ENCODE data around the gene UNC5B. TPM values are rescaled to one million over a fixed set of nuclear protein-coding genes. Genes with fewer than 3 reads are reported as not detected.

The UNC5B gene
- total RNA-seq, 1 donor from 2014 or later: 3.7 TPM

- Mint-ChIP-seq H3K27me3 (peaks cover 54% of the 10 kb centered on the region), H3K27ac (peak overlapping the region; percentile 46), H3K4me3 (ENCODE audit: low read depth) (peak overlapping the region; percentile 75), H3K4me1 (ENCODE audit: low read depth) (peaks cover 22% of the 10 kb centered on the region), H3K9me3 (ENCODE audit: low read depth) (no peaks in the 10 kb centered on the region), H3K36me3 (ENCODE audit: insufficient read depth) (no peaks in the 10 kb centered on the region)
- no peak for DNase-seq (ENCODE audit: low spot score, unreplicated experiment)
- TF ChIP-seq, protein P1, sequence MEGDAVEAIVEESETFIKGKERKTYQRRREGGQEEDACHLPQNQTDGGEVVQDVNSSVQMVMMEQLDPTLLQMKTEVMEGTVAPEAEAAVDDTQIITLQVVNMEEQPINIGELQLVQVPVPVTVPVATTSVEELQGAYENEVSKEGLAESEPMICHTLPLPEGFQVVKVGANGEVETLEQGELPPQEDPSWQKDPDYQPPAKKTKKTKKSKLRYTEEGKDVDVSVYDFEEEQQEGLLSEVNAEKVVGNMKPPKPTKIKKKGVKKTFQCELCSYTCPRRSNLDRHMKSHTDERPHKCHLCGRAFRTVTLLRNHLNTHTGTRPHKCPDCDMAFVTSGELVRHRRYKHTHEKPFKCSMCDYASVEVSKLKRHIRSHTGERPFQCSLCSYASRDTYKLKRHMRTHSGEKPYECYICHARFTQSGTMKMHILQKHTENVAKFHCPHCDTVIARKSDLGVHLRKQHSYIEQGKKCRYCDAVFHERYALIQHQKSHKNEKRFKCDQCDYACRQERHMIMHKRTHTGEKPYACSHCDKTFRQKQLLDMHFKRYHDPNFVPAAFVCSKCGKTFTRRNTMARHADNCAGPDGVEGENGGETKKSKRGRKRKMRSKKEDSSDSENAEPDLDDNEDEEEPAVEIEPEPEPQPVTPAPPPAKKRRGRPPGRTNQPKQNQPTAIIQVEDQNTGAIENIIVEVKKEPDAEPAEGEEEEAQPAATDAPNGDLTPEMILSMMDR (IDR thresholded peaks at IDR 0.05; ENCODE audit: unreplicated experiment): no peak
Observed at GRCh38 chr10:71214641-71215559, 2.5 kb downstream of the UNC5B start.

DNA sequence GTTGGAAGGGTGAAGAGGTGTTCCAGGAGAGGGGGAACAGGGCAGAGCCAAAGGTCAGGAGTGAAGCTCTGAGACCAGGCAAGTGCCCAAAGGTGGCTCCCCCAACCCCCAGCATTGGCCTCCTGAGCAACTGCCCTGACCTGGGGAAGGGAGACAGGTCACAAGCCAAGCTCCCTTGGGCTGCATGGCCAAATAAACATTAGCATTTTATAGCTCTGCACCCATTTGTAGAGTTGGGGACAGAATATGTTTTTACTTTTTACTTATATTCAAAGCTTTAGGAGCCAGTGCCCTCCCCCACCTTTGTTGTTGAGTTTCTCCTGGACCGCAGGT lies 4.0 kb downstream of the UNC5B start:
- TF ChIP-seq, protein P1 (IDR thresholded peaks at IDR 0.05; ENCODE audit: unreplicated experiment): no peak
- Mint-ChIP-seq H3K27me3 (peaks cover 39% of the 10 kb centered on the region), H3K27ac (no peak overlapping the region), H3K4me1 (ENCODE audit: low read depth) (peaks cover 23% of the 10 kb centered on the region), H3K4me3 (ENCODE audit: low read depth) (no peak overlapping the region), H3K9me3 (ENCODE audit: low read depth) (no peaks in the 10 kb centered on the region), H3K36me3 (ENCODE audit: insufficient read depth) (no peaks in the 10 kb centered on the region)
- DNase-seq (ENCODE audit: low spot score, unreplicated experiment): no peak

DNA sequence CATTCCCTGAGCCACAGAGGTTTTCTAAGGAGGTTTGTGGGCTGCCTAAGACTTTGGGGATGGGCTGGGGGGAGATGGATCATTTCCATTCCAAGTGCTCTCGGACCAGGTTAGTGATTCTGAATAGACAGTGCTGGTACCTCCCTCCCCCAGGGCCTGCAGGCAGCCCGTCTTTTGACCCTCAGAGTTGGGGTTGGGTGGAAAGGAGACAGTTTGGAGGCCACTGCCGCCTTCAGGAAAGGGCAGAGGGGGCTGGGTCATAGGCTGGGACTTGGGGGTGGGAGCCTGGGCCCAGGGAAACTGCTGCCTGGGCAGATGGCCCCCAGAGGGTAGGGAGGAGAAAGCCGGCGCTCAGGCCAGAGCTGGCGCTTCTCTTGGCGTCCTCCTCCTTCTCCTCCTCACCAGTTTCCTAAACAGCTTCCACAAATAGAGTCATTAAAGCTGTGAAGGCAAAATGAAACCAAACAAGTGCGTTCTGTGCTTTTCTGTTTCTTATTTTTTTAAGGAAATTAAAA lies 4.4 kb downstream of the UNC5B start:
- no peaks in the 10 kb centered on the region for H3K9me3 Mint-ChIP-seq (ENCODE audit: low read depth)
- TF ChIP-seq, protein P1 (IDR thresholded peaks at IDR 0.05; ENCODE audit: unreplicated experiment): no peak

GRCh38 chr10:71217266-71218045 lies 5.1 kb downstream of the UNC5B start:
- peak overlapping the region; percentile 49 for H3K4me3 Mint-ChIP-seq (ENCODE audit: low read depth)
- H3K27me3 Mint-ChIP-seq: peaks cover 37% of the 10 kb centered on the region
- DNase-seq (ENCODE audit: low spot score, unreplicated experiment): no peak
- H3K27ac Mint-ChIP-seq: no peak overlapping the region
- peaks cover 21% of the 10 kb centered on the region for H3K4me1 Mint-ChIP-seq (ENCODE audit: low read depth)
- no peaks in the 10 kb centered on the region for H3K36me3 Mint-ChIP-seq (ENCODE audit: insufficient read depth)
- no peaks in the 10 kb centered on the region for H3K9me3 Mint-ChIP-seq (ENCODE audit: low read depth)
- TF ChIP-seq, protein P1 (IDR thresholded peaks at IDR 0.05; ENCODE audit: unreplicated experiment): peak; percentile 8

More for the DNA sequence above, 4.4 kb downstream of the UNC5B start:
- peaks cover 23% of the 10 kb centered on the region for H3K4me1 Mint-ChIP-seq (ENCODE audit: low read depth)
- H3K4me3 Mint-ChIP-seq (ENCODE audit: low read depth): peak overlapping the region; percentile 44
- DNase-seq (ENCODE audit: low spot score, unreplicated experiment): no peak
- peaks cover 34% of the 10 kb centered on the region for H3K27me3 Mint-ChIP-seq
- H3K36me3 Mint-ChIP-seq (ENCODE audit: insufficient read depth): no peaks in the 10 kb centered on the region
- no peak overlapping the region for H3K27ac Mint-ChIP-seq

- peaks cover 40% of the 10 kb centered on the region for H3K27me3 Mint-ChIP-seq
- peak overlapping the region; percentile 49 for H3K4me3 Mint-ChIP-seq (ENCODE audit: low read depth)
- no peak for DNase-seq (ENCODE audit: low spot score, unreplicated experiment)
- H3K36me3 Mint-ChIP-seq (ENCODE audit: insufficient read depth): no peaks in the 10 kb centered on the region
- no peaks in the 10 kb centered on the region for H3K9me3 Mint-ChIP-seq (ENCODE audit: low read depth)
- peaks cover 22% of the 10 kb centered on the region for H3K4me1 Mint-ChIP-seq (ENCODE audit: low read depth)
- TF ChIP-seq, protein P1 (IDR thresholded peaks at IDR 0.05; ENCODE audit: unreplicated experiment): no peak
- no peak overlapping the region for H3K27ac Mint-ChIP-seq
Observed at GRCh38 chr10:71218046-71218650, 5.8 kb downstream of the UNC5B start.
